Hepatocyte (in vitro differentiated cells): ENCODE results near the gene PSMD8. TPM values are rescaled to one million over a fixed set of nuclear protein-coding genes. Genes with fewer than 3 reads are reported as not detected.
A peak's percentile ranks its signal among the peaks of the same experiment; 100 is the strongest.

ENCODE experiments used
- DNase-seq: peaks from one replicate; pipeline ENCODE4 v3.0.0-alpha.2; 2016; ENCODE audit warnings: low spot score
- H2AFZ ChIP-seq: fragments of 200-600 bp; sonication (generic); 2 replicates; pipeline ENCODE4 v1.6.0; 2016; ENCODE audit warnings: antibody characterized with exemption, mild to moderate bottlenecking
- H3K27ac ChIP-seq: fragments of 200-600 bp; sonication (generic); 2 replicates; pipeline ENCODE4 v1.5.1; 2016; ENCODE audit warnings: mild to moderate bottlenecking
- H3K27me3 ChIP-seq: fragments of 200-600 bp; sonication (generic); 2 replicates; pipeline ENCODE4 v1.6.1; 2016
- H3K36me3 ChIP-seq: fragments of 200-600 bp; sonication (generic); replicated peaks from 2 replicates; pipeline ENCODE4 v1.5.1; 2016; ENCODE audit warnings: low read depth; ENCODE audit not compliant: insufficient read depth
- H3K4me1 ChIP-seq: fragments of 200-600 bp; sonication (generic); 2 replicates; pipeline ENCODE4 v1.5.1; 2016; ENCODE audit warnings: mild to moderate bottlenecking, moderate library complexity; ENCODE audit not compliant: insufficient read depth
- H3K4me2 ChIP-seq: fragments of 200-600 bp; sonication (generic); 2 replicates; pipeline ENCODE4 v1.6.0; 2016
- H3K4me3 ChIP-seq: fragments of 200-600 bp; sonication (generic); 2 replicates; pipeline ENCODE4 v1.5.1; 2016; ENCODE audit warnings: mild to moderate bottlenecking
- H3K79me2 ChIP-seq: fragments of 200-600 bp; sonication (generic); 2 replicates; pipeline ENCODE4 v1.6.0; 2017; ENCODE audit warnings: mild to moderate bottlenecking
- H3K9me2 ChIP-seq: fragments of 200-600 bp; sonication (generic); replicated peaks from 2 replicates; pipeline ENCODE4 v1.6.0; 2017; ENCODE audit warnings: mild to moderate bottlenecking; ENCODE audit not compliant: insufficient read depth
- H3K9me3 ChIP-seq: fragments of 200-600 bp; sonication (generic); 2 replicates; pipeline ENCODE4 v1.5.1; 2016; ENCODE audit warnings: low read depth, mild to moderate bottlenecking
- H4K20me1 ChIP-seq: fragments of 200-600 bp; sonication (generic); 2 replicates; pipeline ENCODE4 v1.6.0; 2016; ENCODE audit warnings: mild to moderate bottlenecking; ENCODE audit not compliant: insufficient read depth, poor library complexity, severe bottlenecking
- CTCF ChIP-seq: fragments of 200-600 bp; sonication (generic); IDR thresholded peaks from 2 replicates; pipeline ENCODE4 v1.5.1; 2016; ENCODE audit warnings: antibody characterized with exemption, mild to moderate bottlenecking; ENCODE audit not compliant: poor library complexity
- EZH2 ChIP-seq: fragments of 200-600 bp; sonication (generic); IDR thresholded peaks from 2 replicates; pipeline ENCODE4 v1.6.1; 2016; ENCODE audit warnings: antibody characterized with exemption, mild to moderate bottlenecking, borderline replicate concordance
- EZH2phosphoT487 ChIP-seq: fragments of 200-600 bp; sonication (generic); IDR thresholded peaks from one replicate; pipeline ENCODE4 v1.6.1; 2018; ENCODE audit warnings: antibody characterized with exemption, mild to moderate bottlenecking, low read depth, moderate library complexity; ENCODE audit not compliant: unreplicated experiment, severe bottlenecking
- WGBS: methylation state at CpG from one replicate; pipeline ENCODE4 v1.1.6; 2016; ENCODE audit warnings: low lambda C conversion rate; ENCODE audit errors: missing lambda C conversion rate; 5-methylcytosine and 5-hydroxymethylcytosine counted together
- polyA plus RNA-seq: library from polyadenylated mRNA; unstranded; fragments of >200 nt; fragmentation: Nextera tagmentation; extraction: Ambion mirVana; gene quantifications from 2 replicates; pipeline ENCODE4 v1.2.1, GENCODE V29; 2016
- total RNA-seq: library from RNA; depleted of rRNA; stranded (reverse); fragments of >200 nt; gene quantifications from 2 replicates; pipeline ENCODE4 v1.2.3, GENCODE V29; 2014

PSMD8 gene
- total and polyA plus RNA-seq, 2 experiments from 2014 or later, result 250 to 278 TPM

- Histone ChIP-seq H2AFZ (no peak overlapping the region), H4K20me1 (no peaks in the 10 kb centered on the region), H3K27me3 (no peaks in the 10 kb centered on the region), H3K27ac (no peak overlapping the region), H3K9me3 (no peaks in the 10 kb centered on the region), H3K4me3 (no peak overlapping the region), H3K4me1 (no peaks in the 10 kb centered on the region), H3K36me3 (no peaks in the 10 kb centered on the region), H3K4me2 (no peak overlapping the region), H3K9me2 (no peaks in the 10 kb centered on the region), H3K79me2 (no peaks in the 10 kb centered on the region)
- WGBS, result 91% methylated on average over 8 of the region's 8 CpGs
- TF ChIP-seq EZH2phosphoT487 (no peak), CTCF (no peak), EZH2 (no peak)
- no peak for DNase-seq
Observed at GRCh38 chr19:38412491-38412890, 38.1 kb downstream of the PSMD8 start.

- H3K4me2 ChIP-seq, result no peak overlapping the region
- H3K27ac ChIP-seq, result no peak overlapping the region
- no peaks in the 10 kb centered on the region for H3K9me3 ChIP-seq
- TF ChIP-seq CTCF (no peak), EZH2 (no peak), EZH2phosphoT487 (no peak)
- H3K4me1 ChIP-seq, result peaks cover 2% of the 10 kb centered on the region
- H3K27me3 ChIP-seq, result no peaks in the 10 kb centered on the region
- no peaks in the 10 kb centered on the region for H4K20me1 ChIP-seq
- H3K4me3 ChIP-seq, result no peak overlapping the region
- 69% methylated on average over 10 of the region's 11 CpGs for WGBS
- no peaks in the 10 kb centered on the region for H3K79me2 ChIP-seq
- no peak overlapping the region for H2AFZ ChIP-seq
- H3K9me2 ChIP-seq, result no peaks in the 10 kb centered on the region
- H3K36me3 ChIP-seq, result no peaks in the 10 kb centered on the region
- DNase-seq, result no peak
Observed at GRCh38 chr19:38412961-38413360, 38.6 kb downstream of the PSMD8 start.

- Histone ChIP-seq H4K20me1 (no peaks in the 10 kb centered on the region), H3K4me1 (peaks cover 7% of the 10 kb centered on the region), H3K4me2 (no peak overlapping the region), H2AFZ (no peak overlapping the region), H3K27me3 (no peaks in the 10 kb centered on the region), H3K9me3 (no peaks in the 10 kb centered on the region), H3K9me2 (no peaks in the 10 kb centered on the region), H3K36me3 (no peaks in the 10 kb centered on the region), H3K4me3 (no peak overlapping the region), H3K27ac (no peak overlapping the region), H3K79me2 (no peaks in the 10 kb centered on the region)
- TF ChIP-seq EZH2 (no peak), CTCF (no peak), EZH2phosphoT487 (no peak)
- over 99% methylated on average over 6 of the region's 6 CpGs for WGBS
- no peak for DNase-seq
Observed at GRCh38 chr19:38413416-38413815, 39.0 kb downstream of the PSMD8 start.

- Histone ChIP-seq H2AFZ (no peak overlapping the region), H3K4me1 (peaks cover 8% of the 10 kb centered on the region), H3K9me2 (no peaks in the 10 kb centered on the region), H3K4me2 (peak overlapping the region; percentile 91), H3K4me3 (no peak overlapping the region), H3K9me3 (no peaks in the 10 kb centered on the region), H4K20me1 (no peaks in the 10 kb centered on the region), H3K36me3 (no peaks in the 10 kb centered on the region), H3K27me3 (no peaks in the 10 kb centered on the region), H3K79me2 (no peaks in the 10 kb centered on the region), H3K27ac (no peak overlapping the region)
- no peak for DNase-seq
- TF ChIP-seq CTCF, result no peak
- WGBS, result 89% methylated on average over 8 of the region's 8 CpGs
Observed at GRCh38 chr19:38417146-38417543, 42.8 kb downstream of the PSMD8 start.
